HepG2 (cell line): ENCODE measurements around the gene WDR54. TPM values are rescaled to one million over a fixed set of nuclear protein-coding genes. Genes with fewer than 3 reads are reported as not detected.

Experiments
- FOXK2 ChIP-seq: fragments of 450-650 bp; IDR thresholded peaks from 2 replicates; pipeline ENCODE4 v1.6.1; 2016
- GABPA ChIP-seq, 2 experiments: IDR thresholded peaks; 2 replicates each; pipeline ENCODE4 v1.6.1; 2011 to 2016; ENCODE audit warnings: low read depth in 2 of 2, low read length in 1 of 2, missing biosample characterization in 1 of 2, missing genetic modification characterization in 1 of 2
- MEIS1 ChIP-seq: sonication (generic); formaldehyde crosslinking; IDR thresholded peaks from 2 replicates; pipeline ENCODE4 v1.9.0; 2021; ENCODE audit warnings: mild to moderate bottlenecking, missing genetic modification reagents, moderate library complexity, borderline replicate concordance
- ZNF253 ChIP-seq: sonication (generic); formaldehyde crosslinking; IDR thresholded peaks from 2 replicates; pipeline ENCODE4 v1.8.0; 2022; ENCODE audit warnings: mild to moderate bottlenecking, missing genetic modification reagents, borderline replicate concordance
- ZNF468 ChIP-seq: sonication (generic); formaldehyde crosslinking; IDR thresholded peaks from 2 replicates; pipeline ENCODE4 v1.8.0; 2022; ENCODE audit warnings: mild to moderate bottlenecking, moderate library complexity, missing genetic modification reagents
- ZNF614 ChIP-seq: IDR thresholded peaks from 2 replicates; pipeline ENCODE4 v1.6.1; 2018; ENCODE audit warnings: missing biosample characterization, missing genetic modification reagents, inconsistent platforms, borderline replicate concordance
- polyA plus RNA-seq, 8 experiments: library from polyadenylated mRNA; depleted of rRNA in 3 of 8; stranded (reverse) in 7 of 8; unstranded in 1 of 8; fragments of >200 nt; fragmentation: Illumina TruSeq in 4 of 8; extraction: Trizol in 4 of 8; gene quantifications; 2 replicates each; pipeline versions ENCODE4 v1.2.1 to v1.2.3, GENCODE V29; 2011 to 2016; ENCODE audit warnings: low read depth in 4 of 8, missing spikeins in 1 of 8, mixed read lengths in 1 of 8; ENCODE audit not compliant: insufficient read depth in 1 of 8
- total RNA-seq, 5 experiments: library from RNA; depleted of rRNA; stranded (reverse); fragments of >200 nt; fragmentation: Illumina TruSeq; extraction: Trizol; gene quantifications; 2 replicates each; pipeline ENCODE4 v1.2.3, GENCODE V29; 2016; ENCODE audit warnings: low read depth in 1 of 5
- TF ChIP-seq, protein P1 (sequence below): sonication (generic); formaldehyde crosslinking; IDR thresholded peaks from 2 replicates; pipeline ENCODE4 v1.4.0; 2020; ENCODE audit warnings: mild to moderate bottlenecking, missing genetic modification reagents, borderline replicate concordance
- TF ChIP-seq, protein P2 (sequence below): sonication (generic); formaldehyde crosslinking; IDR thresholded peaks from 2 replicates; pipeline ENCODE4 v1.8.0; 2022; ENCODE audit warnings: missing genetic modification reagents, mild to moderate bottlenecking, inconsistent platforms, borderline replicate concordance
- TF ChIP-seq, protein P3 (sequence below): sonication (generic); formaldehyde crosslinking; IDR thresholded peaks from 2 replicates; pipeline ENCODE4 v1.9.0; 2022; ENCODE audit warnings: low read depth, missing genetic modification reagents
- TF ChIP-seq, protein P4 (sequence below): sonication (generic); formaldehyde crosslinking; IDR thresholded peaks from 2 replicates; pipeline ENCODE4 v1.4.0; 2020; ENCODE audit warnings: missing genetic modification reagents
- TF ChIP-seq, protein P5 (sequence below), 2 experiments: sonication (generic) in 1 of 2; formaldehyde crosslinking in 1 of 2; IDR thresholded peaks; 2 replicates each; pipeline versions ENCODE4 v1.5.1 to v1.6.1; 2011 to 2020; ENCODE audit warnings: borderline replicate concordance in 1 of 2, low read depth in 1 of 2, low read length in 1 of 2, mild to moderate bottlenecking in 1 of 2, missing genetic modification reagents in 1 of 2, moderate library complexity in 1 of 2
- TF ChIP-seq, protein P6 (sequence below): sonication (generic); formaldehyde crosslinking; IDR thresholded peaks from 2 replicates; pipeline ENCODE4 v1.5.0; 2020; ENCODE audit warnings: missing genetic modification reagents

Gene WDR54
- total and polyA plus RNA-seq, 2 of the 13 experiments (the other 11 are each of a cell fraction or from before 2014, with no cell fraction given): 2.0 to 17.3 TPM

DNA sequence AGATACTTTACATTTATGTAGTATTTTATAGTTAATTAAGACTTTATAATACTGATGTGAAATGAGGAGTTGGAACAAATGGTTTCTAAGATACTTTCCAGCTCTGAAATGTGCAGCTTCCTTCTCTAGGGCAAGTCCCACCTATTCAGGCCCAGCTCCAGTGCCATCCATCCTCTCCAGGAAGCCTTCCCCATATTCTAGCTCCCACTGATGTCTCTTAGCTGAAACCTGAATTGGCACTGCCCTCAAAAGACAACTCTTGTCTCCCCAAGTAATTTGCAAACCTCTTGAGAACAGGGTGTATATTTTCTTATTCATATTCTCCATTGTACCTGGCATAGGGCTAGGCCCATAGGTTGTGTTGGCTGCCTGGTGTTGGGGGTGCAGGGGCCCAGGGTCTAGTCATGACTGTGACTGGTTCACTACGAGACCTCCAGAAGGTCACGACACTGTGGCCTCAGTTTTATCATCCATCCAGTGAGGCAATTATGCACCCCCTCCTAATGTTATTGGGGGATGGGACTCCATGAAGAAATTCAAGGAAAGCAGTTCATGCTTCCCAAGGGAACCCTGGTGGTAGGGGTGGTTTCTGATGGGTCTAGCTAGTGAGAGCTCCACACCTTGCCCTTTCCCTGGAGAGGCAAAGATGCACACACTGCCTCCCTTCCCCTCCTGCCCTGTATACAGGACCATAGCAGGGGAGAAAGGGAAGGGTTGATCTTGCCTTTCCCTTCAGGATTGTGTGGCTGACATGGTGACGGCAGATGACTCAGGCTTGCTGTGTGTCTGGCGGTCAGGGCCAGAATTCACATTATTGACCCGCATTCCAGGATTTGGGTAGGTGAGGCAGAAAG, 2.8 kb downstream of the WDR54 start (continued):
- TF ChIP-seq, protein P1, sequence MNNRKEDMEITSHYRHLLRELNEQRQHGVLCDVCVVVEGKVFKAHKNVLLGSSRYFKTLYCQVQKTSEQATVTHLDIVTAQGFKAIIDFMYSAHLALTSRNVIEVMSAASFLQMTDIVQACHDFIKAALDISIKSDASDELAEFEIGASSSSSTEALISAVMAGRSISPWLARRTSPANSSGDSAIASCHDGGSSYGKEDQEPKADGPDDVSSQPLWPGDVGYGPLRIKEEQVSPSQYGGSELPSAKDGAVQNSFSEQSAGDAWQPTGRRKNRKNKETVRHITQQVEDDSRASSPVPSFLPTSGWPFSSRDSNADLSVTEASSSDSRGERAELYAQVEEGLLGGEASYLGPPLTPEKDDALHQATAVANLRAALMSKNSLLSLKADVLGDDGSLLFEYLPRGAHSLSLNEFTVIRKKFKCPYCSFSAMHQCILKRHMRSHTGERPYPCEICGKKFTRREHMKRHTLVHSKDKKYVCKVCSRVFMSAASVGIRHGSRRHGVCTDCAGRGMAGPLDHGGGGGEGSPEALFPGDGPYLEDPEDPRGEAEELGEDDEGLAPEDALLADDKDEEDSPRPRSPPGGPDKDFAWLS (CRISPR knock-in tag): no peak
- TF ChIP-seq GABPA (IDR thresholded peaks at IDR 0.05; ENCODE audit: low read depth, low read length) (no peak), GABPA (CRISPR knock-in tag; IDR thresholded peaks at IDR 0.05; ENCODE audit: low read depth) (0 out of 2 replicates have a peak, but pooled peaks have one; percentile 9), ZNF253 (CRISPR knock-in tag) (0 out of 2 replicates have a peak, but pooled peaks have one; percentile 29), MEIS1 (no peak), ZNF614 (CRISPR knock-in tag) (0 out of 2 replicates have a peak, but pooled peaks have one; percentile 36), FOXK2 (no peak), ZNF468 (CRISPR knock-in tag) (no peak)
- TF ChIP-seq, protein P2, sequence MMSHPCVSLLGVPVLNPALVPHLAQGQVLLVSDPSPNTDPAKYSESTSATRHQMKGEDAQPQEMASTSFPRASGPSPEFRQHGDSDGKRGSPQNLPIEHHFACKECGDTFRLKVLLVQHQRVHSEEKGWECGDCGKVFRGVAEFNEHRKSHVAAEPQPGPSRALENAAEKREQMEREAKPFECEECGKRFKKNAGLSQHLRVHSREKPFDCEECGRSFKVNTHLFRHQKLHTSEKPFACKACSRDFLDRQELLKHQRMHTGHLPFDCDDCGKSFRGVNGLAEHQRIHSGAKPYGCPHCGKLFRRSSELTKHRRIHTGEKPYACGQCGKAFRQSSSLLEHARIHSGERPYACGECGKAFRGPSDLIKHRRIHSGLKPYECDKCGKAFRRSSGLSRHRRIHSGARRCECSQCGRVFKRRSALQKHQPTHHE (CRISPR knock-in tag): no peak
- TF ChIP-seq, protein P3, sequence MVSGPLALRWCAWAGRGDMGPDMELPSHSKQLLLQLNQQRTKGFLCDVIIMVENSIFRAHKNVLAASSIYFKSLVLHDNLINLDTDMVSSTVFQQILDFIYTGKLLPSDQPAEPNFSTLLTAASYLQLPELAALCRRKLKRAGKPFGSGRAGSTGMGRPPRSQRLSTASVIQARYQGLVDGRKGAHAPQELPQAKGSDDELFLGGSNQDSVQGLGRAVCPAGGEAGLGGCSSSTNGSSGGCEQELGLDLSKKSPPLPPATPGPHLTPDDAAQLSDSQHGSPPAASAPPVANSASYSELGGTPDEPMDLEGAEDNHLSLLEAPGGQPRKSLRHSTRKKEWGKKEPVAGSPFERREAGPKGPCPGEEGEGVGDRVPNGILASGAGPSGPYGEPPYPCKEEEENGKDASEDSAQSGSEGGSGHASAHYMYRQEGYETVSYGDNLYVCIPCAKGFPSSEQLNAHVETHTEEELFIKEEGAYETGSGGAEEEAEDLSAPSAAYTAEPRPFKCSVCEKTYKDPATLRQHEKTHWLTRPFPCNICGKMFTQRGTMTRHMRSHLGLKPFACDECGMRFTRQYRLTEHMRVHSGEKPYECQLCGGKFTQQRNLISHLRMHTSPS (CRISPR knock-in tag): no peak
- TF ChIP-seq, protein P4, sequence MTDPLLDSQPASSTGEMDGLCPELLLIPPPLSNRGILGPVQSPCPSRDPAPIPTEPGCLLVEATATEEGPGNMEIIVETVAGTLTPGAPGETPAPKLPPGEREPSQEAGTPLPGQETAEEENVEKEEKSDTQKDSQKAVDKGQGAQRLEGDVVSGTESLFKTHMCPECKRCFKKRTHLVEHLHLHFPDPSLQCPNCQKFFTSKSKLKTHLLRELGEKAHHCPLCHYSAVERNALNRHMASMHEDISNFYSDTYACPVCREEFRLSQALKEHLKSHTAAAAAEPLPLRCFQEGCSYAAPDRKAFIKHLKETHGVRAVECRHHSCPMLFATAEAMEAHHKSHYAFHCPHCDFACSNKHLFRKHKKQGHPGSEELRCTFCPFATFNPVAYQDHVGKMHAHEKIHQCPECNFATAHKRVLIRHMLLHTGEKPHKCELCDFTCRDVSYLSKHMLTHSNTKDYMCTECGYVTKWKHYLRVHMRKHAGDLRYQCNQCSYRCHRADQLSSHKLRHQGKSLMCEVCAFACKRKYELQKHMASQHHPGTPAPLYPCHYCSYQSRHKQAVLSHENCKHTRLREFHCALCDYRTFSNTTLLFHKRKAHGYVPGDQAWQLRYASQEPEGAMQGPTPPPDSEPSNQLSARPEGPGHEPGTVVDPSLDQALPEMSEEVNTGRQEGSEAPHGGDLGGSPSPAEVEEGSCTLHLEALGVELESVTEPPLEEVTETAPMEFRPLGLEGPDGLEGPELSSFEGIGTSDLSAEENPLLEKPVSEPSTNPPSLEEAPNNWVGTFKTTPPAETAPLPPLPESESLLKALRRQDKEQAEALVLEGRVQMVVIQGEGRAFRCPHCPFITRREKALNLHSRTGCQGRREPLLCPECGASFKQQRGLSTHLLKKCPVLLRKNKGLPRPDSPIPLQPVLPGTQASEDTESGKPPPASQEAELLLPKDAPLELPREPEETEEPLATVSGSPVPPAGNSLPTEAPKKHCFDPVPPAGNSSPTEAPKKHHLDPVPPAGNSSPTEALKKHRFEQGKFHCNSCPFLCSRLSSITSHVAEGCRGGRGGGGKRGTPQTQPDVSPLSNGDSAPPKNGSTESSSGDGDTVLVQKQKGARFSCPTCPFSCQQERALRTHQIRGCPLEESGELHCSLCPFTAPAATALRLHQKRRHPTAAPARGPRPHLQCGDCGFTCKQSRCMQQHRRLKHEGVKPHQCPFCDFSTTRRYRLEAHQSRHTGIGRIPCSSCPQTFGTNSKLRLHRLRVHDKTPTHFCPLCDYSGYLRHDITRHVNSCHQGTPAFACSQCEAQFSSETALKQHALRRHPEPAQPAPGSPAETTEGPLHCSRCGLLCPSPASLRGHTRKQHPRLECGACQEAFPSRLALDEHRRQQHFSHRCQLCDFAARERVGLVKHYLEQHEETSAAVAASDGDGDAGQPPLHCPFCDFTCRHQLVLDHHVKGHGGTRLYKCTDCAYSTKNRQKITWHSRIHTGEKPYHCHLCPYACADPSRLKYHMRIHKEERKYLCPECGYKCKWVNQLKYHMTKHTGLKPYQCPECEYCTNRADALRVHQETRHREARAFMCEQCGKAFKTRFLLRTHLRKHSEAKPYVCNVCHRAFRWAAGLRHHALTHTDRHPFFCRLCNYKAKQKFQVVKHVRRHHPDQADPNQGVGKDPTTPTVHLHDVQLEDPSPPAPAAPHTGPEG (CRISPR knock-in tag): no peak
- TF ChIP-seq, protein P5, sequence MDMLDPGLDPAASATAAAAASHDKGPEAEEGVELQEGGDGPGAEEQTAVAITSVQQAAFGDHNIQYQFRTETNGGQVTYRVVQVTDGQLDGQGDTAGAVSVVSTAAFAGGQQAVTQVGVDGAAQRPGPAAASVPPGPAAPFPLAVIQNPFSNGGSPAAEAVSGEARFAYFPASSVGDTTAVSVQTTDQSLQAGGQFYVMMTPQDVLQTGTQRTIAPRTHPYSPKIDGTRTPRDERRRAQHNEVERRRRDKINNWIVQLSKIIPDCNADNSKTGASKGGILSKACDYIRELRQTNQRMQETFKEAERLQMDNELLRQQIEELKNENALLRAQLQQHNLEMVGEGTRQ (IDR thresholded peaks at IDR 0.05; ENCODE audit: low read depth, low read length): no peak
- TF ChIP-seq, protein P5 (CRISPR knock-in tag; IDR thresholded peaks at IDR 0.05; ENCODE audit: borderline replicate concordance): no peak
- TF ChIP-seq, protein P6, sequence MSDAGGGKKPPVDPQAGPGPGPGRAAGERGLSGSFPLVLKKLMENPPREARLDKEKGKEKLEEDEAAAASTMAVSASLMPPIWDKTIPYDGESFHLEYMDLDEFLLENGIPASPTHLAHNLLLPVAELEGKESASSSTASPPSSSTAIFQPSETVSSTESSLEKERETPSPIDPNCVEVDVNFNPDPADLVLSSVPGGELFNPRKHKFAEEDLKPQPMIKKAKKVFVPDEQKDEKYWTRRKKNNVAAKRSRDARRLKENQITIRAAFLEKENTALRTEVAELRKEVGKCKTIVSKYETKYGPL: no peak
